Measurements from ENCODE around the gene GABRB1.

- TF ChIP-seq KDM1A (IDR thresholded peaks at IDR 0.05; ENCODE audit: borderline replicate concordance, low read length) (no peak), RXRA (IDR thresholded peaks at IDR 0.05; ENCODE audit: insufficient read depth, low read depth, low read length) (no peak)
These were observed 13.9 kb downstream of the GABRB1 start for GRCh38 chr4:47045261-47045660.

All from H1 (cell line).